ENCODE results near the gene NEIL1. TPM values are rescaled to one million over a fixed set of nuclear protein-coding genes. Genes with fewer than 3 reads are reported as not detected.

The NEIL1 gene
- total RNA-seq, 1 experiment from 2014 or later, result 24.8 TPM

DNA sequence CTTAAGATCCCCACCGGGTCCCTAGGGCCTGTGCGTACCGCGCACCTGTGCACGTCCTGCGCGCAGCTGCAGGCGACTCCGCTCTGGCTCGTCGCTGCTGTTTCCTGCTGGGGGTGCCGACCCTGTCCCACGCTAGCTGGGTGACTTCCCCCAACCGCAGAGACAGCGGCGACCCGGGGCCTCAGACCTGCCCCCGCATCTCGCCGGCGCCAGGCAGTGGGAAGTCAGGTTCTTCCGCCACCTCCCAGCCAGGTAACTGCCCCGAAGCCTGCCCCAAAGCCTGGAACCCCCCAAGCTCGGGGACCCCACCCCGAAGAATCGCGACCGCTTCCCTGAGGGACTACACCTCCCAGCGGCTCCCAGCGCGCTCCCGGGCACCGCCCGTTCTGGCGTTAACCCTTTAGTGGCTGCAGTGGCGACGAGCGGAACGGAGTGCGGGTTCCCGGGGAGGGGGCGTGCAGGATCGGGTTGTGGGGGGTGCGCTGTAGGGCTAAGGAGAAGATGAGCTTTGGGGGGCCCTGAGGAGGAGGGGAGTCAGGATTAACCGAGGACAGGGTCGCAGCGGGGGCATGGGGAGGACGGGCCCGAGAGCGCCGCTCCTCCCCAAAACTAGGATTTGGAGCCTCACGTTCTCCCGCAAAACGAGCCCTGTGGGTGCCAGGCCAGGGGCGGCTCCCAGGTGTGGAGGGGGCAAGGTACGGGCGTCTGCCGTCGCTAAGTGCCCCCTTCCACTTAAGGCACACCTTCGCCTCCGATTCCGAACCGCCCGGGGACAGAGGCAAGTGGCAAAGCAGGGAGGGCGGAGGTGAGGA is 589 bp downstream of the NEIL1 start (continued):
- TF ChIP-seq ZSCAN18 (CRISPR knock-in tag; IDR thresholded peaks at IDR 0.05) (no peak), USF2 (CRISPR knock-in tag; IDR thresholded peaks at IDR 0.05) (peak; percentile 57), ZNF317 (CRISPR knock-in tag; IDR thresholded peaks at IDR 0.05; ENCODE audit: borderline replicate concordance, low read depth) (peak; percentile 49; the same call in 1 of the 2 replicates), TEAD1 (CRISPR knock-in tag; IDR thresholded peaks at IDR 0.05) (peak; percentile 51; the same call in 1 of the 2 replicates), MLX (CRISPR knock-in tag; IDR thresholded peaks at IDR 0.05) (no peak), USF1 (CRISPR knock-in tag; IDR thresholded peaks at IDR 0.05) (0 out of 2 replicates have a peak, but pooled peaks have one; percentile 36), RELA (CRISPR knock-in tag; IDR thresholded peaks at IDR 0.05; ENCODE audit: borderline replicate concordance) (no peak), ZNF121 (CRISPR knock-in tag; IDR thresholded peaks at IDR 0.05) (no peak), GABPB1 (CRISPR knock-in tag; IDR thresholded peaks at IDR 0.05) (peak; percentile 52; the same call in 1 of the 2 replicates), CREB1 (CRISPR knock-in tag; IDR thresholded peaks at IDR 0.05) (no peak)
- TF ChIP-seq, protein P1, sequence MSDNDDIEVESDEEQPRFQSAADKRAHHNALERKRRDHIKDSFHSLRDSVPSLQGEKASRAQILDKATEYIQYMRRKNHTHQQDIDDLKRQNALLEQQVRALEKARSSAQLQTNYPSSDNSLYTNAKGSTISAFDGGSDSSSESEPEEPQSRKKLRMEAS (CRISPR knock-in tag; IDR thresholded peaks at IDR 0.05), result peak; percentile 38
- TF ChIP-seq, protein P2, sequence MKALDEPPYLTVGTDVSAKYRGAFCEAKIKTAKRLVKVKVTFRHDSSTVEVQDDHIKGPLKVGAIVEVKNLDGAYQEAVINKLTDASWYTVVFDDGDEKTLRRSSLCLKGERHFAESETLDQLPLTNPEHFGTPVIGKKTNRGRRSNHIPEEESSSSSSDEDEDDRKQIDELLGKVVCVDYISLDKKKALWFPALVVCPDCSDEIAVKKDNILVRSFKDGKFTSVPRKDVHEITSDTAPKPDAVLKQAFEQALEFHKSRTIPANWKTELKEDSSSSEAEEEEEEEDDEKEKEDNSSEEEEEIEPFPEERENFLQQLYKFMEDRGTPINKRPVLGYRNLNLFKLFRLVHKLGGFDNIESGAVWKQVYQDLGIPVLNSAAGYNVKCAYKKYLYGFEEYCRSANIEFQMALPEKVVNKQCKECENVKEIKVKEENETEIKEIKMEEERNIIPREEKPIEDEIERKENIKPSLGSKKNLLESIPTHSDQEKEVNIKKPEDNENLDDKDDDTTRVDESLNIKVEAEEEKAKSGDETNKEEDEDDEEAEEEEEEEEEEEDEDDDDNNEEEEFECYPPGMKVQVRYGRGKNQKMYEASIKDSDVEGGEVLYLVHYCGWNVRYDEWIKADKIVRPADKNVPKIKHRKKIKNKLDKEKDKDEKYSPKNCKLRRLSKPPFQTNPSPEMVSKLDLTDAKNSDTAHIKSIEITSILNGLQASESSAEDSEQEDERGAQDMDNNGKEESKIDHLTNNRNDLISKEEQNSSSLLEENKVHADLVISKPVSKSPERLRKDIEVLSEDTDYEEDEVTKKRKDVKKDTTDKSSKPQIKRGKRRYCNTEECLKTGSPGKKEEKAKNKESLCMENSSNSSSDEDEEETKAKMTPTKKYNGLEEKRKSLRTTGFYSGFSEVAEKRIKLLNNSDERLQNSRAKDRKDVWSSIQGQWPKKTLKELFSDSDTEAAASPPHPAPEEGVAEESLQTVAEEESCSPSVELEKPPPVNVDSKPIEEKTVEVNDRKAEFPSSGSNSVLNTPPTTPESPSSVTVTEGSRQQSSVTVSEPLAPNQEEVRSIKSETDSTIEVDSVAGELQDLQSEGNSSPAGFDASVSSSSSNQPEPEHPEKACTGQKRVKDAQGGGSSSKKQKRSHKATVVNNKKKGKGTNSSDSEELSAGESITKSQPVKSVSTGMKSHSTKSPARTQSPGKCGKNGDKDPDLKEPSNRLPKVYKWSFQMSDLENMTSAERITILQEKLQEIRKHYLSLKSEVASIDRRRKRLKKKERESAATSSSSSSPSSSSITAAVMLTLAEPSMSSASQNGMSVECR (CRISPR knock-in tag; IDR thresholded peaks at IDR 0.05; ENCODE audit: borderline replicate concordance), result 0 out of 2 replicates have a peak, but pooled peaks have one; percentile 59

DNA sequence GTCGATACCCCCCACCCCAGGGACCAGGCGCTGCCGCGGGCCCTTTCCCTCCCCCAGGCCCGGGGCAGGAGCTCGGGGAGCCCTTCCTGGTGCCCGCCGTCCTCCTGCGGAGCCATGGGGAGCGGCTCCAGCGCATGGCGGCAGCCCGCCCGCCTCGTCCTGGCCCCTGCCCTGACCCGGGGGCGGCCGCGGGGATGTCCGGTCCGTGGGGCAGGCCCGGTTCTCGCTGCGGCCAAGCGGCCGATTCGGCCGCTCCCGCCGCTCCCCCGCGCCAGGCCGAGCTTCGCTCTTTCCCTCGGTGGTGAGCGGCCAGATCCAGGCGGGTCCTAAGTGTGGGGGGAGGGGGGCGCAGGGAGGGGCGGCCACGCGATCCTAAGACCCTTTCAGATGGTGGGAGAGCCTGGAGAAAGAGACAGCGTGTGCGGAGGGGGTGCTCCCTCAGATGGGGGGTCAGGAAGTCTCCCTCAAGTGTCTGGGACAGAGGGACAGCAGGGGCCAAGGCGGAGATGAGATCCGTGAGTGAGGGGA is 1.3 kb downstream of the NEIL1 start:
- peaks cover 35% of the 10 kb centered on the region for H3K27me3 Mint-ChIP-seq (ENCODE audit: low read depth)
- POLR2A ChIA-PET, result interaction anchor here (0.6 to 3.1 kb wide), 2 partner anchors 20 to 185 kb away, joined by 5 to 14 read pairs; partner anchors contain the start of gene MAN2C1
- H3K4me1 Mint-ChIP-seq, result peaks cover 9% of the 10 kb centered on the region
- ATAC-seq (peak; percentile 9), DNase-seq (ENCODE audit: low spot score) (no peak)
- H3K9me3 Mint-ChIP-seq, result no peaks in the 10 kb centered on the region
- CTCF ChIA-PET, result interaction anchor here (2.0 to 3.9 kb wide), 2 partner anchors 20 to 40 kb away, joined by 7 to 25 read pairs; partner anchors contain the start of gene MAN2C1
- H3K27ac Mint-ChIP-seq, result no peak overlapping the region
- H3K4me3 Mint-ChIP-seq, result peak overlapping the region; percentile 84
- H3K36me3 Mint-ChIP-seq, result no peaks in the 10 kb centered on the region
- TF ChIP-seq ZNF219 (CRISPR knock-in tag; IDR thresholded peaks at IDR 0.05; ENCODE audit: borderline replicate concordance) (no peak), NR3C1 (CRISPR knock-in tag; conservative IDR thresholded peaks at IDR 0.05; ENCODE audit: low read depth) (no peak), ZNF423 (CRISPR knock-in tag; IDR thresholded peaks at IDR 0.05) (no peak), RORB (CRISPR knock-in tag; IDR thresholded peaks at IDR 0.05) (no peak), ETV6 (CRISPR knock-in tag; IDR thresholded peaks at IDR 0.05) (0 out of 2 replicates have a peak, but pooled peaks have one; percentile 46), SMAD3 (CRISPR knock-in tag; IDR thresholded peaks at IDR 0.05; ENCODE audit: borderline replicate concordance) (no peak), IRF2 (CRISPR knock-in tag; IDR thresholded peaks at IDR 0.05; ENCODE audit: borderline replicate concordance, low read depth) (no peak), ATF2 (CRISPR knock-in tag; IDR thresholded peaks at IDR 0.05; ENCODE audit: borderline replicate concordance, low read depth) (no peak), TEAD1 (CRISPR knock-in tag; IDR thresholded peaks at IDR 0.05) (no peak), USF2 (CRISPR knock-in tag; IDR thresholded peaks at IDR 0.05) (no peak; the same call in 1 of the 2 replicates)
- TF ChIP-seq, protein P1 (CRISPR knock-in tag; IDR thresholded peaks at IDR 0.05), result peak; percentile 42; the same call in 1 of the 2 replicates
- TF ChIP-seq, protein P3, sequence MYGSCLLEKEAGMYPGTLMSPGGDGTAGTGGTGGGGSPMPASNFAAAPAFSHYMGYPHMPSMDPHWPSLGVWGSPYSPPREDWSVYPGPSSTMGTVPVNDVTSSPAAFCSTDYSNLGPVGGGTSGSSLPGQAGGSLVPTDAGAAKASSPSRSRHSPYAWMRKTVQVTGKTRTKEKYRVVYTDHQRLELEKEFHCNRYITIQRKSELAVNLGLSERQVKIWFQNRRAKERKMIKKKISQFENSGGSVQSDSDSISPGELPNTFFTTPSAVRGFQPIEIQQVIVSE (CRISPR knock-in tag; IDR thresholded peaks at IDR 0.05; ENCODE audit: borderline replicate concordance), result no peak
